Measurements from ENCODE around the gene RIMS4. TPM values are rescaled to one million over a fixed set of nuclear protein-coding genes. Genes with fewer than 3 reads are reported as not detected.

The RIMS4 gene
- total and polyA plus RNA-seq, 10 of the 15 experiments (the other 5 are each of a cell fraction or from before 2014, with no cell fraction given): under 0.01 to 0.07 (median 0.05) TPM; not detected in 5

DNA sequence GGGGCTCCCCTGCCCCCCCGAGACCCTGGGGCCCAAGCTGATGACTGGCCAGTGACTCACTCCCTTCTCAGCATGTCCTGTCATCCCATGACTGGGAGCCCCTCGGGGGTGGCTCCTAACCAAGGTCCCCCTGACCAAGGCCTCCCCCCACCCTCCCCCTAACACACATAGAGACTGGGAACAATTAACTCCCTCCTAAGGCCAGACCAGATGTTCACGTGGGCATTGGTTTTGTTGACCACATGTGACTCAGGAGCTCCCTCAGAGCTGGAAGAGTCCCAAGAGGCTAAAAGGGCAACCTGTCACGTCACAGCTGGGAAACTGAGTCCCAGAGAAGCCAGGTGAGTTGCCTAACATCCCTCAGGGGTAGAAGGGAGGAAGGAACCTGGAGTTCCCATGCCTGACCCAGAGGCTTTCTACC, 105.8 kb downstream of the RIMS4 start:
- RAD21 ChIA-PET (ENCODE audit: unreplicated experiment): no interaction called here
- CTCF ChIA-PET: interaction anchor here (0.6 to 0.7 kb wide), 3 partner anchors 20 to 97 kb away, joined by 3 to 4 read pairs (median 3); no protein-coding TSS in a partner anchor
- no peak overlapping the region for H3K9ac ChIP-seq (ENCODE audit: control insufficient read depth, insufficient read depth, low read length)
- no peak overlapping the region for H2AFZ ChIP-seq (ENCODE audit: control insufficient read depth, low read depth, low read length)
- intact Hi-C loops (cut with micrococcal nuclease; ENCODE audit: unreplicated experiment): no loop called here
- no peaks in the 10 kb centered on the region for H4K20me1 ChIP-seq (ENCODE audit: control insufficient read depth, insufficient read depth)
- H3K4me2 ChIP-seq (ENCODE audit: control insufficient read depth, insufficient read depth): no peak overlapping the region
- H3K4me1 ChIP-seq (ENCODE audit: control insufficient read depth, insufficient read depth, low read length): peaks cover 4% of the 10 kb centered on the region
- H3K27ac ChIP-seq (ENCODE audit: control insufficient read depth, insufficient read depth): no peak overlapping the region
- ATAC-seq (no peak), FAIRE-seq (no peak), DNase-seq (ENCODE audit: low read depth, low spot score) (no peak)
- SMC1A ChIA-PET (ENCODE audit: uncharacterized antibody, unreplicated experiment): interaction anchor here (1.4 kb wide), 1 partner anchor 21 kb away, joined by 4 read pairs; no protein-coding TSS in a partner anchor
- H3K79me2 ChIP-seq (ENCODE audit: control insufficient read depth, insufficient read depth, low read length): no peaks in the 10 kb centered on the region
- H3K27me3 ChIP-seq (replicated peaks in 1 of 2; ENCODE audit: control insufficient read depth in 2 of 2, insufficient read depth in 2 of 2, low read length in 1 of 2): no peaks in the 10 kb centered on the region; a peak in 2 of 4 replicates
- H3K36me3 ChIP-seq (ENCODE audit: control insufficient read depth in 2 of 2, insufficient read depth in 2 of 2, low read length in 1 of 2): no peaks in the 10 kb centered on the region
- TF ChIP-seq HDAC2 (IDR thresholded peaks at IDR 0.05): no peak
- TF ChIP-seq, protein P1, sequence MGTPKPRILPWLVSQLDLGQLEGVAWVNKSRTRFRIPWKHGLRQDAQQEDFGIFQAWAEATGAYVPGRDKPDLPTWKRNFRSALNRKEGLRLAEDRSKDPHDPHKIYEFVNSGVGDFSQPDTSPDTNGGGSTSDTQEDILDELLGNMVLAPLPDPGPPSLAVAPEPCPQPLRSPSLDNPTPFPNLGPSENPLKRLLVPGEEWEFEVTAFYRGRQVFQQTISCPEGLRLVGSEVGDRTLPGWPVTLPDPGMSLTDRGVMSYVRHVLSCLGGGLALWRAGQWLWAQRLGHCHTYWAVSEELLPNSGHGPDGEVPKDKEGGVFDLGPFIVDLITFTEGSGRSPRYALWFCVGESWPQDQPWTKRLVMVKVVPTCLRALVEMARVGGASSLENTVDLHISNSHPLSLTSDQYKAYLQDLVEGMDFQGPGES (IDR thresholded peaks at IDR 0.05): no peak
- TF ChIP-seq FOXM1 (IDR thresholded peaks at IDR 0.05; ENCODE audit: low read depth, low read length): no peak
- TF ChIP-seq NBN (IDR thresholded peaks at IDR 0.05): no peak
- TF ChIP-seq CHD1 (IDR thresholded peaks at IDR 0.05; ENCODE audit: low read depth, low read length): no peak
- no peak for TF ChIP-seq IKZF1 (conservative IDR thresholded peaks at IDR 0.05)
- TF ChIP-seq KDM1A (IDR thresholded peaks at IDR 0.05; ENCODE audit: borderline replicate concordance): no peak
- no peak for TF ChIP-seq SMAD5 (IDR thresholded peaks at IDR 0.05; ENCODE audit: low read depth)
- no peak for TF ChIP-seq IRF4 (IDR thresholded peaks at IDR 0.05; ENCODE audit: low read depth, low read length)
- no peak for TF ChIP-seq NR2F1 (conservative IDR thresholded peaks at IDR 0.05)
- TF ChIP-seq BRCA1 (IDR thresholded peaks at IDR 0.05; ENCODE audit: low read depth, low read length): no peak
- TF ChIP-seq, protein P2, sequence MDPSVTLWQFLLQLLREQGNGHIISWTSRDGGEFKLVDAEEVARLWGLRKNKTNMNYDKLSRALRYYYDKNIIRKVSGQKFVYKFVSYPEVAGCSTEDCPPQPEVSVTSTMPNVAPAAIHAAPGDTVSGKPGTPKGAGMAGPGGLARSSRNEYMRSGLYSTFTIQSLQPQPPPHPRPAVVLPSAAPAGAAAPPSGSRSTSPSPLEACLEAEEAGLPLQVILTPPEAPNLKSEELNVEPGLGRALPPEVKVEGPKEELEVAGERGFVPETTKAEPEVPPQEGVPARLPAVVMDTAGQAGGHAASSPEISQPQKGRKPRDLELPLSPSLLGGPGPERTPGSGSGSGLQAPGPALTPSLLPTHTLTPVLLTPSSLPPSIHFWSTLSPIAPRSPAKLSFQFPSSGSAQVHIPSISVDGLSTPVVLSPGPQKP (IDR thresholded peaks at IDR 0.05; ENCODE audit: low read depth, low read length): no peak
- no peak for TF ChIP-seq RAD51 (IDR thresholded peaks at IDR 0.05)
- TF ChIP-seq, protein P3, sequence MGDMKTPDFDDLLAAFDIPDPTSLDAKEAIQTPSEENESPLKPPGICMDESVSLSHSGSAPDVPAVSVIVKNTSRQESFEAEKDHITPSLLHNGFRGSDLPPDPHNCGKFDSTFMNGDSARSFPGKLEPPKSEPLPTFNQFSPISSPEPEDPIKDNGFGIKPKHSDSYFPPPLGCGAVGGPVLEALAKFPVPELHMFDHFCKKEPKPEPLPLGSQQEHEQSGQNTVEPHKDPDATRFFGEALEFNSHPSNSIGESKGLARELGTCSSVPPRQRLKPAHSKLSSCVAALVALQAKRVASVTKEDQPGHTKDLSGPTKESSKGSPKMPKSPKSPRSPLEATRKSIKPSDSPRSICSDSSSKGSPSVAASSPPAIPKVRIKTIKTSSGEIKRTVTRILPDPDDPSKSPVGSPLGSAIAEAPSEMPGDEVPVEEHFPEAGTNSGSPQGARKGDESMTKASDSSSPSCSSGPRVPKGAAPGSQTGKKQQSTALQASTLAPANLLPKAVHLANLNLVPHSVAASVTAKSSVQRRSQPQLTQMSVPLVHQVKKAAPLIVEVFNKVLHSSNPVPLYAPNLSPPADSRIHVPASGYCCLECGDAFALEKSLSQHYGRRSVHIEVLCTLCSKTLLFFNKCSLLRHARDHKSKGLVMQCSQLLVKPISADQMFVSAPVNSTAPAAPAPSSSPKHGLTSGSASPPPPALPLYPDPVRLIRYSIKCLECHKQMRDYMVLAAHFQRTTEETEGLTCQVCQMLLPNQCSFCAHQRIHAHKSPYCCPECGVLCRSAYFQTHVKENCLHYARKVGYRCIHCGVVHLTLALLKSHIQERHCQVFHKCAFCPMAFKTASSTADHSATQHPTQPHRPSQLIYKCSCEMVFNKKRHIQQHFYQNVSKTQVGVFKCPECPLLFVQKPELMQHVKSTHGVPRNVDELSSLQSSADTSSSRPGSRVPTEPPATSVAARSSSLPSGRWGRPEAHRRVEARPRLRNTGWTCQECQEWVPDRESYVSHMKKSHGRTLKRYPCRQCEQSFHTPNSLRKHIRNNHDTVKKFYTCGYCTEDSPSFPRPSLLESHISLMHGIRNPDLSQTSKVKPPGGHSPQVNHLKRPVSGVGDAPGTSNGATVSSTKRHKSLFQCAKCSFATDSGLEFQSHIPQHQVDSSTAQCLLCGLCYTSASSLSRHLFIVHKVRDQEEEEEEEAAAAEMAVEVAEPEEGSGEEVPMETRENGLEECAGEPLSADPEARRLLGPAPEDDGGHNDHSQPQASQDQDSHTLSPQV (IDR thresholded peaks at IDR 0.05): no peak
- TF ChIP-seq SMAD1 (IDR thresholded peaks at IDR 0.05; ENCODE audit: low read depth, partially characterized antibody): no peak
- TF ChIP-seq MYC (IDR thresholded peaks at IDR 0.05; ENCODE audit: insufficient read depth, insufficient read length, insufficient replicate concordance, low read length, severe bottlenecking): no peak
- TF ChIP-seq ATF7 (IDR thresholded peaks at IDR 0.05; ENCODE audit: low read depth): no peak
- TF ChIP-seq, protein P4, sequence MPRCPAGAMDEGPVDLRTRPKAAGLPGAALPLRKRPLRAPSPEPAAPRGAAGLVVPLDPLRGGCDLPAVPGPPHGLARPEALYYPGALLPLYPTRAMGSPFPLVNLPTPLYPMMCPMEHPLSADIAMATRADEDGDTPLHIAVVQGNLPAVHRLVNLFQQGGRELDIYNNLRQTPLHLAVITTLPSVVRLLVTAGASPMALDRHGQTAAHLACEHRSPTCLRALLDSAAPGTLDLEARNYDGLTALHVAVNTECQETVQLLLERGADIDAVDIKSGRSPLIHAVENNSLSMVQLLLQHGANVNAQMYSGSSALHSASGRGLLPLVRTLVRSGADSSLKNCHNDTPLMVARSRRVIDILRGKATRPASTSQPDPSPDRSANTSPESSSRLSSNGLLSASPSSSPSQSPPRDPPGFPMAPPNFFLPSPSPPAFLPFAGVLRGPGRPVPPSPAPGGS (IDR thresholded peaks at IDR 0.05; ENCODE audit: borderline replicate concordance, insufficient read depth, low read depth, low read length, poor library complexity, severe bottlenecking): no peak
- H3K9me3 ChIP-seq (replicated peaks; ENCODE audit: control insufficient read depth, insufficient read depth, low read length): no peaks in the 10 kb centered on the region
- POLR2A ChIA-PET: no interaction called here
- WGBS (ENCODE audit: insufficient coverage, insufficient replicate concordance, low lambda C conversion rate, missing lambda C conversion rate): 0% methylated on average over 4 of the region's 4 CpGs
- no peak overlapping the region for H3K4me3 ChIP-seq
- BruUV-seq (replicated peaks): no TSS peak
- in situ Hi-C loops (cut with MboI): no loop called here
